IMR-90 (cell line): ENCODE results near the gene DNASE1. TPM values are rescaled to one million over a fixed set of nuclear protein-coding genes. Genes with fewer than 3 reads are reported as not detected.

ENCODE experiments used
- ATAC-seq: fragments of 200-7000 bp; cut with Tn5 transposase; 2 replicates; pipeline ENCODE4 v1.9.1; 2020; ENCODE audit warnings: low read depth, mild to moderate bottlenecking, moderate library complexity
- BruUV-seq: library from RNA; stranded (reverse); fragments of 400-500 nt; replicated peaks from 2 replicates; lab custom pipeline; 2021; lab: Mats Ljungman, UMichigan
- CTCF ChIA-PET: fragments of 300-600 bp; formaldehyde crosslinking; extraction: SDS; loops from one replicate; lab custom pipeline; 2021; ENCODE audit warnings: antibody characterized with exemption; lab: Yijun Ruan, JAX
- POLR2A ChIA-PET: fragments of 300-600 bp; sonication (Branson Sonifier 250); formaldehyde crosslinking; loops from one replicate; lab custom pipeline; 2022; ENCODE audit warnings: antibody characterized with exemption; ENCODE audit not compliant: unreplicated experiment; lab: Charles Lee
- DNase-seq: peaks from one replicate; pipeline ENCODE4 v3.0.0; 2013
- H2AFZ ChIP-seq: replicated peaks from 2 replicates; pipeline ENCODE3; 2013; ENCODE audit warnings: low read length, mild to moderate bottlenecking; ENCODE audit not compliant: poor library complexity
- H2AK5ac ChIP-seq: 2 replicates; pipeline ENCODE4 v1.6.1; 2013; ENCODE audit warnings: low read depth, low read length, inconsistent platforms
- H2AK9ac ChIP-seq: replicated peaks from 2 replicates; pipeline ENCODE3; 2013; ENCODE audit warnings: mild to moderate bottlenecking, low read depth, low read length, moderate library complexity; ENCODE audit not compliant: poor library complexity
- H2BK120ac ChIP-seq: 2 replicates; pipeline ENCODE4 v1.6.1; 2013; ENCODE audit warnings: low read depth, low read length, inconsistent platforms
- H2BK15ac ChIP-seq: 3 replicates; pipeline ENCODE4 v1.6.1; 2013; ENCODE audit warnings: low read depth, low read length, inconsistent platforms
- H2BK20ac ChIP-seq: 2 replicates; pipeline ENCODE4 v1.6.1; 2013; ENCODE audit warnings: low read depth, mild to moderate bottlenecking, inconsistent platforms, low read length, moderate library complexity
- H2BK5ac ChIP-seq: 2 replicates; pipeline ENCODE4 v1.6.1; 2013; ENCODE audit warnings: mild to moderate bottlenecking, low read depth, low read length, inconsistent platforms; ENCODE audit not compliant: poor library complexity, severe bottlenecking
- H3K14ac ChIP-seq: replicated peaks from 2 replicates; pipeline ENCODE4 v1.6.1; 2013; ENCODE audit warnings: low read depth, low read length, inconsistent platforms
- H3K18ac ChIP-seq: 2 replicates; pipeline ENCODE4 v1.6.1; 2013; ENCODE audit warnings: low read depth, low read length, control low read depth
- H3K23ac ChIP-seq: 2 replicates; pipeline ENCODE4 v1.6.1; 2013; ENCODE audit warnings: low read depth, low read length, inconsistent platforms
- H3K27ac ChIP-seq: 2 replicates; pipeline ENCODE4 v1.5.1; 2013; ENCODE audit warnings: mild to moderate bottlenecking, control low read depth, low read length; ENCODE audit not compliant: insufficient read depth
- H3K27me3 ChIP-seq: 2 replicates; pipeline ENCODE4 v1.6.1; 2013; ENCODE audit warnings: low read length; ENCODE audit not compliant: control insufficient read depth, insufficient read depth
- H3K36me3 ChIP-seq: 2 replicates; pipeline ENCODE4 v1.6.1; 2013; ENCODE audit warnings: low read length, mixed read lengths; ENCODE audit not compliant: control insufficient read depth, insufficient read depth
- H3K4ac ChIP-seq: 2 replicates; pipeline ENCODE4 v1.6.1; 2013; ENCODE audit warnings: low read depth, low read length, inconsistent platforms
- H3K4me1 ChIP-seq: 2 replicates; pipeline ENCODE4 v1.6.1; 2013; ENCODE audit warnings: low read length, mixed read lengths; ENCODE audit not compliant: control insufficient read depth, insufficient read depth
- H3K4me2 ChIP-seq: 2 replicates; pipeline ENCODE4 v1.6.1; 2013; ENCODE audit warnings: low read depth, mild to moderate bottlenecking, control low read depth, low read length, moderate library complexity
- H3K4me3 ChIP-seq: 2 replicates; pipeline ENCODE4 v1.5.1; 2013; ENCODE audit warnings: low read depth, mild to moderate bottlenecking, control low read depth, low read length, moderate library complexity; ENCODE audit not compliant: insufficient read depth
- H3K56ac ChIP-seq: 2 replicates; pipeline ENCODE4 v1.6.1; 2013; ENCODE audit warnings: low read length, inconsistent platforms; ENCODE audit not compliant: insufficient read depth; ENCODE audit errors: extremely low read depth
- H3K79me1 ChIP-seq, 2 experiments: 2 replicates each; pipeline ENCODE4 v1.6.1; 2013; ENCODE audit warnings: low read length in 2 of 2, inconsistent platforms in 1 of 2, low read depth in 1 of 2
- H3K9ac ChIP-seq: 2 replicates; pipeline ENCODE4 v1.6.1; 2013; ENCODE audit warnings: low read depth, low read length, control low read depth
- H3K9me1 ChIP-seq: 2 replicates; pipeline ENCODE4 v1.6.1; 2013; ENCODE audit warnings: low read length, inconsistent platforms; ENCODE audit not compliant: insufficient read depth
- H3K9me3 ChIP-seq: 2 replicates; pipeline ENCODE4 v1.6.1; 2013; ENCODE audit warnings: low read length; ENCODE audit not compliant: control insufficient read depth, insufficient read depth
- H4K20me1 ChIP-seq: 2 replicates; pipeline ENCODE4 v1.6.1; 2013; ENCODE audit warnings: low read length, inconsistent platforms; ENCODE audit not compliant: insufficient read depth
- H4K5ac ChIP-seq: 2 replicates; pipeline ENCODE4 v1.6.1; 2013; ENCODE audit warnings: mild to moderate bottlenecking, low read depth, low read length, control low read depth
- H4K8ac ChIP-seq, 2 experiments: 2 replicates each; pipeline ENCODE4 v1.6.1; 2013; ENCODE audit warnings: low read depth in 2 of 2, low read length in 2 of 2, control low read depth in 1 of 2, inconsistent platforms in 1 of 2
- H4K91ac ChIP-seq: 2 replicates; pipeline ENCODE4 v1.6.1; 2013; ENCODE audit warnings: low read depth, low read length, inconsistent platforms; ENCODE audit not compliant: insufficient read depth
- BHLHE40 ChIP-seq: fragments of 150-350 bp; IDR thresholded peaks from 2 replicates; pipeline ENCODE4 v1.6.1; 2016; ENCODE audit warnings: mild to moderate bottlenecking, low read depth, low read length
- CEBPB ChIP-seq: IDR thresholded peaks from 2 replicates; pipeline ENCODE4 v1.6.1; 2012; ENCODE audit warnings: low read depth, low read length, improper control_type of control experiment
- CHD1 ChIP-seq: IDR thresholded peaks from 2 replicates; pipeline ENCODE4 v1.6.1; 2012; ENCODE audit warnings: low read depth, low read length, improper control_type of control experiment
- FOS ChIP-seq: fragments of 150-350 bp; IDR thresholded peaks from 2 replicates; pipeline ENCODE4 v1.6.1; 2016; ENCODE audit warnings: low read depth, low read length
- MAFK ChIP-seq: IDR thresholded peaks from 2 replicates; pipeline ENCODE4 v1.6.1; 2012; ENCODE audit warnings: low read depth, low read length, improper control_type of control experiment
- MAZ ChIP-seq: IDR thresholded peaks from 2 replicates; pipeline ENCODE4 v1.6.1; 2012; ENCODE audit warnings: low read depth, mild to moderate bottlenecking, low read length, improper control_type of control experiment, moderate library complexity, borderline replicate concordance
- POLR2A ChIP-seq: IDR thresholded peaks from 2 replicates; pipeline ENCODE4 v1.6.1; 2012; ENCODE audit warnings: mild to moderate bottlenecking, low read depth, low read length
- RCOR1 ChIP-seq: IDR thresholded peaks from 2 replicates; pipeline ENCODE4 v1.6.1; 2012; ENCODE audit warnings: mild to moderate bottlenecking, low read length, improper control_type of control experiment; ENCODE audit not compliant: insufficient replicate concordance
- SMC3 ChIP-seq: fragments of 150-350 bp; IDR thresholded peaks from 2 replicates; pipeline ENCODE4 v1.6.1; 2016; ENCODE audit warnings: low read depth, mild to moderate bottlenecking, antibody characterized with exemption, low read length, moderate library complexity
- WGBS, 2 experiments: methylation state at CpG; one replicate each; pipeline versions ENCODE4 v1.1.5 to v1.1.7; 2013; ENCODE audit warnings: missing lambda C conversion rate in 2 of 2; ENCODE audit not compliant: insufficient read length in 1 of 2; ENCODE audit errors: extremely low coverage in 2 of 2; 5-methylcytosine and 5-hydroxymethylcytosine counted together
- dilution Hi-C: fragments of 300-500 bp; cut with HindIII; formaldehyde crosslinking; loops from one replicate; pipeline ENCODE4 v1.14.3; 2018; ENCODE audit warnings: low sequenced_read_pairs; ENCODE audit not compliant: unreplicated experiment
- in situ Hi-C: fragments of 300-500 bp; cut with MboI; formaldehyde crosslinking; loops from 3 replicates; pipeline ENCODE4 v1.14.3; 2019; ENCODE audit warnings: low sequenced_read_pairs, inconsistent platforms, mixed read lengths
- intact Hi-C: fragments of 100-400 bp; cut with micrococcal nuclease; formaldehyde crosslinking; loops from 2 replicates; pipeline ENCODE4 v1.10.0; 2022
- polyA plus RNA-seq, 3 experiments: library from polyadenylated mRNA; depleted of rRNA; stranded (reverse); fragments of >200 nt; gene quantifications; 2 replicates each; pipeline ENCODE4 v1.2.3, GENCODE V29; 2012; ENCODE audit warnings: low replicate concordance in 1 of 3
- total RNA-seq: library from RNA; depleted of rRNA; stranded (reverse); fragments of >200 nt; gene quantifications from 2 replicates; pipeline ENCODE4 v1.2.3, GENCODE V29; 2012
- TF ChIP-seq, protein P1 (sequence below): fragments of 150-350 bp; IDR thresholded peaks from 2 replicates; pipeline ENCODE4 v1.6.1; 2017; ENCODE audit warnings: mild to moderate bottlenecking, antibody characterized with exemption, low read length, low read depth

Gene DNASE1
- total and polyA plus RNA-seq, 2 of the 4 experiments (the other 2 are of a cell fraction): 5.4 to 15.9 TPM

DNA sequence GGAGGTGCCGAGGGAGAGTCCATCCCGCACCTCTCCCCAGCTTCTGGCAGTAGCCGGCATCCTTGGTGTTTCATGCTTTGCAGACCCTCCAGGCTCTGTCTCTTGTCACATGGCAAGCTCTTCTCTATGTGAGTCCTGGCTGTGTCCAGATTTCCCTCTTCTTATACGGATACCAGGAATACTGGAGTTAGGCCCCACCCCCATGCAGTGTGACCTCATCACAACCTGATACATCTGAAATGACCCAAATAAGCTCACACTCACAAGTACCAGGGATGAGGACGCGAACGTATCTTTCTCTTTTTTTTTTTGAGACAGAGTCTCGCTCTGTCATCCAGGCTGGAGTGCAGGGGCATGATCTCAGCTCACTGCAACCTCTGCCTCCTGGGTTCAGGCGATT is 39.6 kb downstream of the DNASE1 start:
- Histone ChIP-seq H2BK5ac (no peak overlapping the region), H2BK120ac (no peak overlapping the region), H3K27me3 (no peaks in the 10 kb centered on the region), H3K9me3 (no peaks in the 10 kb centered on the region), H2BK20ac (no peak overlapping the region), H2AK5ac (no peak overlapping the region), H3K14ac (no peak overlapping the region), H3K23ac (no peak overlapping the region), H3K4me1 (peaks cover 11% of the 10 kb centered on the region), H3K18ac (no peak overlapping the region), H3K27ac (no peak overlapping the region), H3K4me2 (no peak overlapping the region), H2AFZ (no peak overlapping the region), H3K36me3 (no peaks in the 10 kb centered on the region), H3K4ac (no peak overlapping the region), H2BK15ac (no peak overlapping the region), H3K79me1 (peaks cover 26 to 65% of the 10 kb centered on the region in 2 experiments), H4K20me1 (peaks cover 7% of the 10 kb centered on the region; the same call in 1 of the 2 replicates), H3K9ac (no peak overlapping the region), H2AK9ac (no peak overlapping the region), H3K9me1 (0 out of 2 replicates have a peak, but pooled peaks cover 10% of the 10 kb centered on the region), H4K5ac (no peak overlapping the region), H4K8ac (no peak overlapping the region), H3K4me3 (no peak overlapping the region), H3K56ac (no peak overlapping the region), H4K91ac (no peak overlapping the region)
- intact Hi-C loops (loop anchor here (5.0 to 10.0 kb wide), 4 partner anchors 167 to 561 kb away; partner anchors contain the start of gene ADCY9), dilution Hi-C loops (no loop called here), in situ Hi-C loops (no loop called here)
- 86% methylated on average over 5 of the region's 9 CpGs; no CpG with 5 or more reads in 1 of the 2 experiments for WGBS, 2 experiments
- POLR2A ChIA-PET: no interaction called here
- BruUV-seq: no TSS peak
- DNase-seq (no peak), ATAC-seq (no peak)
- TF ChIP-seq POLR2A (no peak), SMC3 (no peak), BHLHE40 (no peak), FOS (no peak), CEBPB (no peak), CHD1 (no peak), MAFK (no peak), MAZ (no peak), RCOR1 (no peak)
- TF ChIP-seq, protein P1, sequence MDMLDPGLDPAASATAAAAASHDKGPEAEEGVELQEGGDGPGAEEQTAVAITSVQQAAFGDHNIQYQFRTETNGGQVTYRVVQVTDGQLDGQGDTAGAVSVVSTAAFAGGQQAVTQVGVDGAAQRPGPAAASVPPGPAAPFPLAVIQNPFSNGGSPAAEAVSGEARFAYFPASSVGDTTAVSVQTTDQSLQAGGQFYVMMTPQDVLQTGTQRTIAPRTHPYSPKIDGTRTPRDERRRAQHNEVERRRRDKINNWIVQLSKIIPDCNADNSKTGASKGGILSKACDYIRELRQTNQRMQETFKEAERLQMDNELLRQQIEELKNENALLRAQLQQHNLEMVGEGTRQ: no peak
- CTCF ChIA-PET: no interaction called here
